ENCODE measurements around the gene CHST9. TPM values are rescaled to one million over a fixed set of nuclear protein-coding genes. Genes with fewer than 3 reads are reported as not detected.

Gene CHST9
- total and polyA plus RNA-seq, 2 of the 13 experiments (the other 11 are each of a cell fraction or from before 2014, with no cell fraction given), result 3.2 to 9.6 TPM

DNA sequence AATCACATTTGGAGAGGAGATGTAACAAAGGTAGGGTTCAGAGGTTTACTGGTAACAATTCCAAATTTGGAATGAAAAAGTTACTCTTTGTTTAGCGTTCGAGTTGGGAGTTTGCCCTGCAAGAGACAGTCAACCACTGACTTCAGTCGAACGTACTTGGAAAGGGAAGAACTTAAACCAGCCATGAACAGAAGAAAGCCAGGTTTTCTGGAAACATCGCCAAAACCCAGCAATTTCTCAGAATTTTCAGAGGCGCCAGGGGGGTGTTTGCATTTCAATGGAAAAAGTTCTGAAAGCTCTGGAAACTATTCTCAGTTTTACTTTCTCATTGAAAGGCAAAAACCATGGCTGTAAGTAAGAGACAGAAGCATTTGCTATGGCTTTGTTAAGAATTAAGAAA lies 291.1 kb downstream of the CHST9 start (continued):
- TF ChIP-seq, protein P1, sequence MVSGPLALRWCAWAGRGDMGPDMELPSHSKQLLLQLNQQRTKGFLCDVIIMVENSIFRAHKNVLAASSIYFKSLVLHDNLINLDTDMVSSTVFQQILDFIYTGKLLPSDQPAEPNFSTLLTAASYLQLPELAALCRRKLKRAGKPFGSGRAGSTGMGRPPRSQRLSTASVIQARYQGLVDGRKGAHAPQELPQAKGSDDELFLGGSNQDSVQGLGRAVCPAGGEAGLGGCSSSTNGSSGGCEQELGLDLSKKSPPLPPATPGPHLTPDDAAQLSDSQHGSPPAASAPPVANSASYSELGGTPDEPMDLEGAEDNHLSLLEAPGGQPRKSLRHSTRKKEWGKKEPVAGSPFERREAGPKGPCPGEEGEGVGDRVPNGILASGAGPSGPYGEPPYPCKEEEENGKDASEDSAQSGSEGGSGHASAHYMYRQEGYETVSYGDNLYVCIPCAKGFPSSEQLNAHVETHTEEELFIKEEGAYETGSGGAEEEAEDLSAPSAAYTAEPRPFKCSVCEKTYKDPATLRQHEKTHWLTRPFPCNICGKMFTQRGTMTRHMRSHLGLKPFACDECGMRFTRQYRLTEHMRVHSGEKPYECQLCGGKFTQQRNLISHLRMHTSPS (CRISPR knock-in tag; IDR thresholded peaks at IDR 0.05; ENCODE audit: low read depth), result no peak

DNA sequence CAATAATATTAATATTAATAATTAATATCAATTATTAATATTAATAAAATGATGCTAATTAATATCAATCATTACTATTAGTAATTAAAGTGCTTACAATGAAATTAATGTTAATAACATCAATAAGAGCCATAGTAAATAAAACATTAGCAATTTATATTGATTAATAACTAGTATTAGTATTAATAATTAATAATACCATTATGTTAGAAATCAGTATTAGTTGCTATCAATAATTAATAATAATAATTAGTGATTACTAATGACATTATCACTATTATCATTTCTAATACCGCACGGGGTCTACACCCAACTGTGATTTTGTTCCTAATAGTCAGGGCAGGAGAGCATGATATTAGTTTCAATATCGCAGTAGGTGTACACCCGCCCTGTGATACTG lies 296.8 kb downstream of the CHST9 start:
- Histone ChIP-seq H3K79me2 (ENCODE audit: insufficient read depth, low read length) (no peaks in the 10 kb centered on the region), H3K27me3 (ENCODE audit: control insufficient read depth in 1 of 2, insufficient read depth in 2 of 2, low read length in 2 of 2) (no peaks in the 10 kb centered on the region), H3K9me3 (ENCODE audit: low read length) (no peaks in the 10 kb centered on the region), H3K4me1 (ENCODE audit: insufficient read depth, low read length) (no peaks in the 10 kb centered on the region), H4K20me1 (ENCODE audit: insufficient read depth, low read length) (no peaks in the 10 kb centered on the region), H3K27ac (ENCODE audit: extremely low read length, insufficient read depth, low read length) (no peak overlapping the region), H3K4me3 (replicated peaks in 1 of 3; ENCODE audit: insufficient read depth in 1 of 3, low read depth in 2 of 3, low read length in 3 of 3) (no peak overlapping the region), H3K9ac (ENCODE audit: insufficient read depth, low read depth, low read length) (no peak overlapping the region), H3K36me3 (replicated peaks in 1 of 2; ENCODE audit: control insufficient read depth in 1 of 2, insufficient read depth in 2 of 2, low read length in 2 of 2) (no peaks in the 10 kb centered on the region), H2AFZ (ENCODE audit: low read length) (no peak overlapping the region), H3K4me2 (ENCODE audit: low read depth, low read length) (no peak overlapping the region)
- CTCF ChIA-PET (ENCODE audit: low intra/inter-chr PET ratio, low total read pairs), result no interaction called here
- 48% methylated on average over 4 of the region's 4 CpGs for WGBS (ENCODE audit: low lambda C conversion rate)
- DNase-seq (ENCODE audit: low spot score), result no peak
- POLR2A ChIA-PET, result no interaction called here
- in situ Hi-C loops (cut with HindIII; ENCODE audit: extremely low pct_ligation_motif_present, low pct_unique_long_range_greater_than_20kb) (no loop called here), intact Hi-C loops (cut with micrococcal nuclease; ENCODE audit: unreplicated experiment) (no loop called here)
- no peak for FAIRE-seq
- no TSS peak for BruUV-seq (replicated peaks)
- TF ChIP-seq, protein P2, sequence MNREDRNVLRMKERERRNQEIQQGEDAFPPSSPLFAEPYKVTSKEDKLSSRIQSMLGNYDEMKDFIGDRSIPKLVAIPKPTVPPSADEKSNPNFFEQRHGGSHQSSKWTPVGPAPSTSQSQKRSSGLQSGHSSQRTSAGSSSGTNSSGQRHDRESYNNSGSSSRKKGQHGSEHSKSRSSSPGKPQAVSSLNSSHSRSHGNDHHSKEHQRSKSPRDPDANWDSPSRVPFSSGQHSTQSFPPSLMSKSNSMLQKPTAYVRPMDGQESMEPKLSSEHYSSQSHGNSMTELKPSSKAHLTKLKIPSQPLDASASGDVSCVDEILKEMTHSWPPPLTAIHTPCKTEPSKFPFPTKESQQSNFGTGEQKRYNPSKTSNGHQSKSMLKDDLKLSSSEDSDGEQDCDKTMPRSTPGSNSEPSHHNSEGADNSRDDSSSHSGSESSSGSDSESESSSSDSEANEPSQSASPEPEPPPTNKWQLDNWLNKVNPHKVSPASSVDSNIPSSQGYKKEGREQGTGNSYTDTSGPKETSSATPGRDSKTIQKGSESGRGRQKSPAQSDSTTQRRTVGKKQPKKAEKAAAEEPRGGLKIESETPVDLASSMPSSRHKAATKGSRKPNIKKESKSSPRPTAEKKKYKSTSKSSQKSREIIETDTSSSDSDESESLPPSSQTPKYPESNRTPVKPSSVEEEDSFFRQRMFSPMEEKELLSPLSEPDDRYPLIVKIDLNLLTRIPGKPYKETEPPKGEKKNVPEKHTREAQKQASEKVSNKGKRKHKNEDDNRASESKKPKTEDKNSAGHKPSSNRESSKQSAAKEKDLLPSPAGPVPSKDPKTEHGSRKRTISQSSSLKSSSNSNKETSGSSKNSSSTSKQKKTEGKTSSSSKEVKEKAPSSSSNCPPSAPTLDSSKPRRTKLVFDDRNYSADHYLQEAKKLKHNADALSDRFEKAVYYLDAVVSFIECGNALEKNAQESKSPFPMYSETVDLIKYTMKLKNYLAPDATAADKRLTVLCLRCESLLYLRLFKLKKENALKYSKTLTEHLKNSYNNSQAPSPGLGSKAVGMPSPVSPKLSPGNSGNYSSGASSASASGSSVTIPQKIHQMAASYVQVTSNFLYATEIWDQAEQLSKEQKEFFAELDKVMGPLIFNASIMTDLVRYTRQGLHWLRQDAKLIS (CRISPR knock-in tag; IDR thresholded peaks at IDR 0.05), result no peak
- TF ChIP-seq ZNF660 (CRISPR knock-in tag; IDR thresholded peaks at IDR 0.05; ENCODE audit: borderline replicate concordance, low read depth), result no peak
- TF ChIP-seq ZKSCAN8 (CRISPR knock-in tag; IDR thresholded peaks at IDR 0.05; ENCODE audit: borderline replicate concordance), result no peak
- TF ChIP-seq, protein P3, sequence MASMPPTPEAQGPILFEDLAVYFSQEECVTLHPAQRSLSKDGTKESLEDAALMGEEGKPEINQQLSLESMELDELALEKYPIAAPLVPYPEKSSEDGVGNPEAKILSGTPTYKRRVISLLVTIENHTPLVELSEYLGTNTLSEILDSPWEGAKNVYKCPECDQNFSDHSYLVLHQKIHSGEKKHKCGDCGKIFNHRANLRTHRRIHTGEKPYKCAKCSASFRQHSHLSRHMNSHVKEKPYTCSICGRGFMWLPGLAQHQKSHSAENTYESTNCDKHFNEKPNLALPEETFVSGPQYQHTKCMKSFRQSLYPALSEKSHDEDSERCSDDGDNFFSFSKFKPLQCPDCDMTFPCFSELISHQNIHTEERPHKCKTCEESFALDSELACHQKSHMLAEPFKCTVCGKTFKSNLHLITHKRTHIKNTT (CRISPR knock-in tag; IDR thresholded peaks at IDR 0.05), result no peak
- TF ChIP-seq, protein P4, sequence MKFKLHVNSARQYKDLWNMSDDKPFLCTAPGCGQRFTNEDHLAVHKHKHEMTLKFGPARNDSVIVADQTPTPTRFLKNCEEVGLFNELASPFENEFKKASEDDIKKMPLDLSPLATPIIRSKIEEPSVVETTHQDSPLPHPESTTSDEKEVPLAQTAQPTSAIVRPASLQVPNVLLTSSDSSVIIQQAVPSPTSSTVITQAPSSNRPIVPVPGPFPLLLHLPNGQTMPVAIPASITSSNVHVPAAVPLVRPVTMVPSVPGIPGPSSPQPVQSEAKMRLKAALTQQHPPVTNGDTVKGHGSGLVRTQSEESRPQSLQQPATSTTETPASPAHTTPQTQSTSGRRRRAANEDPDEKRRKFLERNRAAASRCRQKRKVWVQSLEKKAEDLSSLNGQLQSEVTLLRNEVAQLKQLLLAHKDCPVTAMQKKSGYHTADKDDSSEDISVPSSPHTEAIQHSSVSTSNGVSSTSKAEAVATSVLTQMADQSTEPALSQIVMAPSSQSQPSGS (CRISPR knock-in tag; IDR thresholded peaks at IDR 0.05), result no peak
- no peak for TF ChIP-seq DMAP1 (CRISPR knock-in tag; IDR thresholded peaks at IDR 0.05)
- no peak for TF ChIP-seq ZNF737 (CRISPR knock-in tag; IDR thresholded peaks at IDR 0.05; ENCODE audit: borderline replicate concordance)
- TF ChIP-seq ZFP37 (CRISPR knock-in tag; IDR thresholded peaks at IDR 0.05; ENCODE audit: borderline replicate concordance), result no peak
- no peak for TF ChIP-seq PPARG (CRISPR knock-in tag; conservative IDR thresholded peaks at IDR 0.05)
- no peak for TF ChIP-seq ZNF577 (CRISPR knock-in tag; IDR thresholded peaks at IDR 0.05; ENCODE audit: borderline replicate concordance, low read depth)
- no peak for TF ChIP-seq ZNF562 (CRISPR knock-in tag; IDR thresholded peaks at IDR 0.05; ENCODE audit: borderline replicate concordance)
- TF ChIP-seq, protein P5, sequence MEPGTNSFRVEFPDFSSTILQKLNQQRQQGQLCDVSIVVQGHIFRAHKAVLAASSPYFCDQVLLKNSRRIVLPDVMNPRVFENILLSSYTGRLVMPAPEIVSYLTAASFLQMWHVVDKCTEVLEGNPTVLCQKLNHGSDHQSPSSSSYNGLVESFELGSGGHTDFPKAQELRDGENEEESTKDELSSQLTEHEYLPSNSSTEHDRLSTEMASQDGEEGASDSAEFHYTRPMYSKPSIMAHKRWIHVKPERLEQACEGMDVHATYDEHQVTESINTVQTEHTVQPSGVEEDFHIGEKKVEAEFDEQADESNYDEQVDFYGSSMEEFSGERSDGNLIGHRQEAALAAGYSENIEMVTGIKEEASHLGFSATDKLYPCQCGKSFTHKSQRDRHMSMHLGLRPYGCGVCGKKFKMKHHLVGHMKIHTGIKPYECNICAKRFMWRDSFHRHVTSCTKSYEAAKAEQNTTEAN (CRISPR knock-in tag; conservative IDR thresholded peaks at IDR 0.05), result no peak
- no peak for ATAC-seq
